Neuronal stem cell (in vitro differentiated cells): ENCODE results near the gene MAPK11.

ENCODE experiments used
- DNase-seq: peaks from one replicate; pipeline ENCODE4 v3.0.0-alpha.2; 2013; ENCODE audit warnings: low spot score
- H2AFZ ChIP-seq: one replicate; pipeline ENCODE4 v1.6.1; 2013; ENCODE audit warnings: mild to moderate bottlenecking, low read length, inconsistent platforms
- H2AK5ac ChIP-seq: 2 replicates; pipeline ENCODE4 v1.6.1; 2013; ENCODE audit warnings: low read depth, mild to moderate bottlenecking, inconsistent platforms, low read length, moderate library complexity, mixed read lengths
- H2BK120ac ChIP-seq: 2 replicates; pipeline ENCODE4 v1.6.1; 2013; ENCODE audit warnings: low read depth, mild to moderate bottlenecking, inconsistent platforms, low read length, moderate library complexity, mixed read lengths
- H2BK12ac ChIP-seq: one replicate; pipeline ENCODE4 v1.6.1; 2013; ENCODE audit warnings: low read length, inconsistent platforms
- H2BK15ac ChIP-seq: 2 replicates; pipeline ENCODE4 v1.6.1; 2013; ENCODE audit warnings: mild to moderate bottlenecking, low read length, inconsistent platforms, mixed read lengths
- H2BK5ac ChIP-seq: one replicate; pipeline ENCODE4 v1.6.1; 2013; ENCODE audit warnings: inconsistent platforms, mild to moderate bottlenecking, low read length, moderate library complexity
- H3K14ac ChIP-seq: one replicate; pipeline ENCODE4 v1.6.1; 2013; ENCODE audit warnings: low read length, inconsistent platforms
- H3K18ac ChIP-seq: 2 replicates; pipeline ENCODE4 v1.6.1; 2013; ENCODE audit warnings: low read length, inconsistent platforms
- H3K23ac ChIP-seq: 2 replicates; pipeline ENCODE4 v1.6.1; 2013; ENCODE audit warnings: low read depth, mild to moderate bottlenecking, mixed read lengths, low read length, inconsistent platforms; ENCODE audit not compliant: poor library complexity
- H3K27ac ChIP-seq: replicated peaks from 3 replicates; pipeline ENCODE4 v1.5.1; 2013; ENCODE audit warnings: low read length, inconsistent platforms
- H3K27me3 ChIP-seq, 3 experiments: 2 replicates each; pipeline ENCODE4 v1.6.1; 2013; ENCODE audit warnings: low read length in 3 of 3, mild to moderate bottlenecking in 2 of 3, inconsistent platforms in 1 of 3, low read depth in 1 of 3, mixed read lengths in 1 of 3, moderate library complexity in 1 of 3; ENCODE audit not compliant: control insufficient read depth in 3 of 3, insufficient read depth in 3 of 3
- H3K36me3 ChIP-seq, 2 donors: replicated peaks in 1 of 2; 2 replicates each; pipeline ENCODE4 v1.6.1; 2013; ENCODE audit warnings: low read length in 2 of 2; ENCODE audit not compliant: control insufficient read depth in 2 of 2, insufficient read depth in 2 of 2
- H3K4ac ChIP-seq: 2 replicates; pipeline ENCODE4 v1.6.1; 2013; ENCODE audit warnings: inconsistent platforms, mild to moderate bottlenecking, low read length, moderate library complexity
- H3K4me1 ChIP-seq, 2 donors: 1 replicate in 1 of 2; 2 replicates in 1 of 2; pipeline ENCODE4 v1.6.1; 2013; ENCODE audit warnings: low read length in 2 of 2, low read depth in 1 of 2; ENCODE audit not compliant: control insufficient read depth in 2 of 2, insufficient read depth in 1 of 2
- H3K4me2 ChIP-seq: one replicate; pipeline ENCODE4 v1.6.1; 2013; ENCODE audit warnings: mild to moderate bottlenecking, low read length, inconsistent platforms; ENCODE audit not compliant: insufficient read depth, poor library complexity, severe bottlenecking
- H3K4me3 ChIP-seq, 2 donors: 2 replicates each; pipeline ENCODE4 v1.5.1; 2013; ENCODE audit warnings: low read length in 2 of 2, mild to moderate bottlenecking in 2 of 2, inconsistent platforms in 1 of 2, moderate library complexity in 1 of 2
- H3K79me1 ChIP-seq: one replicate; pipeline ENCODE4 v1.6.1; 2013; ENCODE audit warnings: low read depth, mild to moderate bottlenecking, inconsistent platforms, low read length, moderate library complexity
- H3K9ac ChIP-seq: one replicate; pipeline ENCODE4 v1.6.1; 2013; ENCODE audit warnings: mild to moderate bottlenecking, low read depth, low read length, inconsistent platforms; ENCODE audit not compliant: poor library complexity
- H3K9me3 ChIP-seq, 2 donors: replicated peaks in 1 of 2; 2 replicates each; pipeline versions ENCODE3 to v1.6.1; 2013; ENCODE audit warnings: low read length in 2 of 2, mild to moderate bottlenecking in 2 of 2, inconsistent platforms in 1 of 2, low read depth in 1 of 2, mixed read lengths in 1 of 2, moderate library complexity in 1 of 2; ENCODE audit not compliant: control insufficient read depth in 2 of 2, insufficient read depth in 1 of 2
- H4K8ac ChIP-seq: one replicate; pipeline ENCODE4 v1.6.1; 2013; ENCODE audit warnings: low read depth, mild to moderate bottlenecking, inconsistent platforms, low read length, moderate library complexity
- H4K91ac ChIP-seq: one replicate; pipeline ENCODE4 v1.6.1; 2013; ENCODE audit warnings: low read length, low read depth, mild to moderate bottlenecking, inconsistent platforms; ENCODE audit not compliant: poor library complexity
- WGBS, 2 donors: extraction: QIAGEN DNeasy Blood & Tissue Kit; methylation state at CpG; one replicate each; pipeline ENCODE4 v1.1.7; 2013; ENCODE audit warnings: missing lambda C conversion rate in 2 of 2, mixed read lengths in 1 of 2; ENCODE audit not compliant: insufficient read length in 2 of 2, insufficient replicate concordance in 1 of 2; ENCODE audit errors: extremely low coverage in 2 of 2; 5-methylcytosine and 5-hydroxymethylcytosine counted together

MAPK11 gene

GRCh38 chr22:50293441-50294318, 23.5 kb upstream of the MAPK11 start:
- Histone ChIP-seq H2BK15ac (peak overlapping the region; percentile 87), H3K27ac (peak overlapping the region; percentile 80), H4K91ac (no peak overlapping the region), H2BK12ac (peak overlapping the region; percentile 86), H3K4me2 (peak overlapping the region; percentile 49), H3K36me3 (peaks cover 22 to 73% of the 10 kb centered on the region in 2 donors), H3K23ac (peak overlapping the region; percentile 87), H2AFZ (no peak overlapping the region), H3K9ac (peak overlapping the region; percentile 90), H3K79me1 (peaks cover 52% of the 10 kb centered on the region), H3K14ac (no peak overlapping the region), H2AK5ac (peak overlapping the region; percentile 99), H3K18ac (peak overlapping the region; percentile 98), H3K4ac (peak overlapping the region; percentile 90), H3K4me3 (peak overlapping the region in 1 of 2 donors; percentile 47), H2BK5ac (peak overlapping the region; percentile 98), H3K9me3 (no peaks in the 10 kb centered on the region), H3K4me1 (peaks cover 15 to 31% of the 10 kb centered on the region in 2 donors), H4K8ac (no peak overlapping the region), H3K27me3 (no peaks in the 10 kb centered on the region), H2BK120ac (peak overlapping the region; percentile 99)
- WGBS, 2 donors = no CpG with 5 or more reads among the region's 42 CpGs
- DNase-seq = peak; percentile 84

GRCh38 chr22:50292643-50293440, 22.7 kb upstream of the MAPK11 start:
- H3K14ac ChIP-seq = peak overlapping the region; percentile 59
- peak overlapping the region; percentile 88 for H2BK12ac ChIP-seq
- no peak overlapping the region for H3K4ac ChIP-seq
- H2AFZ ChIP-seq = no peak overlapping the region
- H3K9ac ChIP-seq = peak overlapping the region; percentile 90
- H3K4me3 ChIP-seq = peak overlapping the region in 1 of 2 donors; percentile 47
- peak overlapping the region; percentile 80 for H3K27ac ChIP-seq
- peaks cover 15 to 31% of the 10 kb centered on the region in 2 donors for H3K4me1 ChIP-seq
- peak overlapping the region; percentile 69 for H4K91ac ChIP-seq
- no peak for DNase-seq
- H3K18ac ChIP-seq = peak overlapping the region; percentile 95
- H3K23ac ChIP-seq = peak overlapping the region; percentile 87
- peak overlapping the region; percentile 87 for H2BK15ac ChIP-seq
- H2BK5ac ChIP-seq = peak overlapping the region; percentile 98
- peaks cover 59% of the 10 kb centered on the region for H3K79me1 ChIP-seq
- H3K36me3 ChIP-seq = peaks cover 27 to 81% of the 10 kb centered on the region in 2 donors
- peak overlapping the region; percentile 73 for H2AK5ac ChIP-seq
- H4K8ac ChIP-seq = no peak overlapping the region
- H3K27me3 ChIP-seq = no peaks in the 10 kb centered on the region
- no CpG with 5 or more reads among the region's 29 CpGs for WGBS, 2 donors
- H3K9me3 ChIP-seq = no peaks in the 10 kb centered on the region
- peak overlapping the region; percentile 25 for H3K4me2 ChIP-seq
- H2BK120ac ChIP-seq = peak overlapping the region; percentile 94

GRCh38 chr22:50289942-50290630, 19.9 kb upstream of the MAPK11 start:
- Histone ChIP-seq H2BK5ac (no peak overlapping the region), H3K27me3 (no peaks in the 10 kb centered on the region), H2BK120ac (no peak overlapping the region), H3K23ac (peak overlapping the region; percentile 81), H3K4me3 (no peak overlapping the region), H3K4me1 (peaks cover 15 to 28% of the 10 kb centered on the region in 2 donors), H2AFZ (no peak overlapping the region), H3K4ac (no peak overlapping the region), H3K9me3 (no peaks in the 10 kb centered on the region), H4K91ac (no peak overlapping the region), H3K18ac (no peak overlapping the region), H3K4me2 (no peak overlapping the region), H2BK15ac (no peak overlapping the region), H4K8ac (no peak overlapping the region), H2BK12ac (no peak overlapping the region), H3K9ac (no peak overlapping the region), H3K14ac (peak overlapping the region; percentile 63), H3K79me1 (peaks cover 63% of the 10 kb centered on the region), H2AK5ac (peak overlapping the region; percentile 41), H3K27ac (no peak overlapping the region), H3K36me3 (peaks cover 44 to 89% of the 10 kb centered on the region in 2 donors)
- no CpG with 5 or more reads among the region's 37 CpGs for WGBS, 2 donors
- DNase-seq = no peak
